Esophagus squamous epithelium (tissue), 4 donors: Measurements from ENCODE around the gene GNA12.

Experiments
- CTCF ChIP-seq, 6 experiments: fragments of 450-650 bp in 4 of 6; fragments of 200-600 bp in 2 of 6; sonication (generic) in 2 of 6; IDR thresholded peaks; one replicate each; pipeline ENCODE4 v1.5.1; 2016 to 2019; ENCODE audit warnings: antibody characterized with exemption in 6 of 6, mild to moderate bottlenecking in 4 of 6, moderate library complexity in 4 of 6
- POLR2A ChIP-seq, 4 donors: fragments of 450-650 bp; IDR thresholded peaks; one replicate each; pipeline ENCODE4 v1.6.1; 2017; ENCODE audit warnings: antibody characterized with exemption in 4 of 4, mild to moderate bottlenecking in 4 of 4, moderate library complexity in 3 of 4

GRCh38 chr7:2817456-2817855 is 26.7 kb downstream of the GNA12 start:
- TF ChIP-seq CTCF (IDR thresholded peaks at IDR 0.05) (no peak), POLR2A (IDR thresholded peaks at IDR 0.05) (no peak)
